NCI-H187 (cell line): Measurements from ENCODE around the gene CD59.

Source experiments
- DNase-seq, 2 experiments: peaks; one replicate each; lab custom pipeline; 2025; lab: John Stamatoyannopoulos, UW

The CD59 gene

DNA sequence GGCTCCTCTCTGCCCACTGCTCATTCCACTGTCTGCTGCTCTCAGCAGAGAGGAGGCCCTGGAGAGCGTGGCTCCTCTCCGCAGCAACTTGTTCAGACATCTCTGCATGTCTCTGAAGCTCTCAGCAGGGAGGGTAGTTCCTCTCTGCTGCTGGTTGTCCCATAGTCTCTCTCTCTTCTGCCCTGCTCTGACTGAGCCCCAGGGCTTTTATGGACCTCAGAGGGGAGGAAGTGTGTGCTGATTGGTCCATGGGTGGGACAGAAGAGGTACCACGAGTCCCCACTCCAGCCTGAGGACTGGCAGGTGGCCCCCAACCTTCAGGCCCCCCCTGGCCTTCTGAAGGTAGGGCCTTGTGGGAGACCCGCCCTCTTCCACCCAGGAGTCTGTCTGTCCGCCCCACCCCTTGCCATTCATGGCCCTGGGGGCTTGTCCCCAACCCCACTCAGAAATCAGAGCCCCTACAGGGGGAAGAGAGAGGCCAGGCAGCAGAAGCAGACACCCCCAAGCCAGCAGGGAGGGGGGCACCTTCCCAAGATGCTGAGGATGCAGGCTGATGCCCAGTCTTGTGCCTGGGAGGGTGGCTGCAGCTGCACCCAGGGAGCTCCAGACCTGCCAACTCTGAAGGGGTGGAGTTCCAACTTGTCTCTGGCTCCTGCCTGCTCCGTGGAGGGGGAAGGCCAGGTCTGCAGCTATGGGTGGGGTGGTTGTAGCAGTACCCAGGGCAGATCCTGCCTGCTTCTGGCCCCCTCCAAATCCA, 70.7 kb downstream of the CD59 start:
- no peak for DNase-seq

DNA sequence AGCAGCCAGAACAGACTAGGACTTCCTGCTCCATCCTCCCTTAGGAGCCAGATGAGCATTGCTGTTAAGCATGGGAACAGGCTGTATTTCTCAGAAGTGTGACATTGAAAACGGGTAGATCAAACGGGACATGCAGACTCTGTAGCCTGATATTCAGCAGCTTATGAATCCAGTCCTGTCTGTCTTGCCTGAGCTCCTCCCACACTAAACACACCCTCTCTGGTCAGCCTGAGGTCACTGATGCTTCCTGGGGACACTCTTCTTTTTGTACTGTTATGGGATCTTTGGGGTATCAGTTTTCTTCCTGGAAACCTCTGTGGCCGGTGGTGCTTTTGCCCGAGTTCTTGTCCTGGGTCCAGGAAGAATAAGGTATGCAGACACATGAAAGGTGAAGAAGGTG, 71.4 kb downstream of the CD59 start:
- no peak for DNase-seq

DNA sequence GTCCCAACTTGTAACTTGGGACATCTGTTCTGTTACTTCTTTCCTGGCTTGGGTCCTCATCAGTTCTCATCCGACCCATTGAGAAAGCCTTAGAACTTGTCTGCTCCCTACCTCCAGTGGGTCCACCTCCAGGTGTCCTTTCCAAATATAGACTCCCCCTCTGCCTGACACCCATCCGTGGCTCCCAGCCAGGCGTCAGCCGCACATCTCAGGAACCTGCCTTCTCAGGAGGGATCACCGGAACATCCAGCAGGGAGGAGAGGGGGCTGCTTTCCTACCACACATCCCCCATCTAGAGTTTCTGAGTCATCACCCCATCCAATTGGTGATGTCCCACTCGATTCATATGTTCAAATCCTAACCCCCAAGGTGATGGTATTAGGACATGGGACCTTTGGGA, 72.1 kb downstream of the CD59 start:
- DNase-seq: no peak

DNA sequence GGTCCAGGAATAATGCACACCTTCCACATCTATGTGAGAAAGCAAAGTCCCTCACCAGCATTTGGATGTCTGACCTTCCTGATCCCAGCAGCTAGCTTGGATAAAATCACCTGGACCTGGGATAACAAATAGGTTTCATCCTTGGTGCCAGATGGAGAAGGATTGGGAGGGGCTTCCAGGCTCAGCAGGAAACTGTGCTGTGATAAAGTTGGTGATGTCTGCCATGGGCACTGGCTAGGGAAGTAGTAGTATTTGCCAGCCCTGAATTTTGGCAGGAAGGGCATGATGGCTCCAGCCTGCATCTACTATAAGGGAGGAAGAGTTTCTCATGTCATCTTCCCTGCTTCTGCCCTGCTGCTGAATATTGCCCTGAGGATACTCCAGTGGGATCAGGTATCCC, 73.1 kb downstream of the CD59 start:
- DNase-seq: no peak

DNA sequence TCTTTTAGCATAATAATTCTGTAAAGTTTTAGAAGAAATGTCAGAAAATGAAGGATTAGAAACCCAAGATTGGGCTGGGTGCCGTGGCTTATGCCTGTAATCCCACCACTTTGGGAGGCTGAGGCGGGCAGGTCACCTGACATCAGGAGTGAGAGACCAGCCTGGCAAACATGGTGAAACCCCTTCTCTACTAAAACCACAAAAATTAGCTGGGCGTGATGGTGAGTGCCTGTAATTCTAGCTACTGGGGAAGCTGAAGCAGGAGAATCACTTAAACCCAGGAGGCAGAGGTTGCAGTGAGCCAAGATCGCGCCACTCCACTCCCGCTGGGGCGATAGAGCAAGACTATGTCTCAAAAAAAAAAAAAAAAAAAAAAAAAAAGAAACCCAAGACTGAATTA, 74.7 kb downstream of the CD59 start:
- peak in 1 of 2 experiments; percentile 41 for DNase-seq

DNA sequence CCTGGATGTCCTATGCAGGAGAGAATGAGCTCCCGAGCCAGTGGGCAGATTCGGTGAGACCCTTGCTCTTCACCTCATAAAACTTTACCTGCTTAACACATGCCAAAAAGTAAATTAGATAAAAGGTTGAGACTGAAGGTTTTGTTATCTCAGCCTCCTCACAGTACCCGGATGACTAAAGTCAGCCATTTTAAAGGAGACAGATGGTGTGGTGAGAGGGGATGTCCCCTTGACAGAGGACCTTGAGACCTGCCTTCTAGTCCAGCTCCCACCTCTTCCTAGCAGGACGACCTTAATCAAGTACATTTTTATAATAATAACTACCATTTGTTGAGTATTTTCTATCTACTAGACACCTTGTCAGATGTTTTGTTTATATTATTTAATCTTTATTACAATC, 75.3 kb downstream of the CD59 start:
- DNase-seq: no peak

DNA sequence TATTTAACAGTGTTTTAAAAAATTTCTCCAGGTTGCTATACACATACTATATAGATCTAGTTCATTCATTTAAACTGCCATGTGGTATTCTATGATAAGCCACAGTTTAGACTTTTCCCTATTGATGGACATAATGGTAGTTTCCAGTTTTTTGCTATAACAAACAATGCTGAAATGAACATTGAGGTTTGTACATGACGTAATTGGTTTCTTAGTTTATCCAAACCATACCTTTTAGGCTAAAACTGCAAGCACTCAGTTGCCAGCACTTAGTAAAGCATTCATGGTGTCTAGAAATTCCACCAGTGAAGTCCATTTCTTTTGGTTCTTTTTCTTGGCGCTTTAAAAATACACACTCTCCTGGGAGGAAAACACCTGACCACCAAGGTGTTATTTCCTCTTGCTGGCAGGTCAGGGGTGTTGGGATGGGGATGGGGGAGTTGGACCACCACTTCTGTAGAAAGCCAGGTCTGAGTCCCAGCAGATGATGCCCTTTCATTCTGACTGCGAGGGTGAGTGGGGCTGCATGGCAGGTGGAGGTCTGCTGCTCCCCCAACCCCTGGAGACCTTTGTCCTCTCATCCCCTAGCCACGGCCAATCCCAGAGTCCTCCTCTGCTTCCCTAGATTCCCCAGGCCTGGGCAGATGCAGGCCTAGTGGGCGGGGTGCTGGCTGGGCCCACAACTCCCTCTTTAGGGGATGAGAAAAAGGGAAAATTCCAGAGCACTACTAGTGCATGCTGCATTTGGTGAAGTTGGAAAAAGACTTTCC, 76.7 kb downstream of the CD59 start:
- DNase-seq: no peak

DNA sequence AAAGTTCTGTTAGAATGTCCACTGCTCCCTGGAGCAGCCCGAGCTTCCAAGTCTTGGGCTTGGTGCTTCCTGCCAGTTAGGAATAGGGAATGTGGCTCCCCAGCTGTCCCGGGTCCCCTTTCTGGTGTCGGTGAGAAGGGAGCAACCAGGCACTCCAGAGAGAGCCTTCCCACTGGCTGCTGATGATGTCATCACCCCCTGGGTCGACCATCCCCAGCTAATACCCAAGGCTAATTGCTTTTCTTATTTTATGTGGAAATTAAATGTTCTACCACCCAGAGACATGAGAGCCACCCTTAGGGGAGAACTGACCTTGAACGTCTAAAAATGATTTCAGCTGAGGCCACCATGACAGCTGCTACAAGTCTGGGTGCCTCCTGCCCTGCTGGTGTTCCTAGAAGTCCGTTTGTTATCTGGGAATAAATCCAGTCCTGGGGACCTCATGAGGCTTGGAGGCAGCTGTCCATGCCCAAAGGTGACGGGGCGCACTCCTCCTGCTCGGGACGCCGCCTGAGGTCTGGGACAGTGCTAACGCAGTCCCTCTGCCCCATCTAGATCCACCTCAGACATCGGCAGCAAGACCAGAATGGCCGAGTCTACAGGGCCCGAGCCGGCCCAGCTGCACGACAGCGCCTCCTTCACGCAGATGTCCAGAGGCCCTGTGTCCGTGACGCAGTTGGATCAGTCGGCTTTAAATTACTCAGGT, 77.9 kb downstream of the CD59 start:
- DNase-seq: no peak

DNA sequence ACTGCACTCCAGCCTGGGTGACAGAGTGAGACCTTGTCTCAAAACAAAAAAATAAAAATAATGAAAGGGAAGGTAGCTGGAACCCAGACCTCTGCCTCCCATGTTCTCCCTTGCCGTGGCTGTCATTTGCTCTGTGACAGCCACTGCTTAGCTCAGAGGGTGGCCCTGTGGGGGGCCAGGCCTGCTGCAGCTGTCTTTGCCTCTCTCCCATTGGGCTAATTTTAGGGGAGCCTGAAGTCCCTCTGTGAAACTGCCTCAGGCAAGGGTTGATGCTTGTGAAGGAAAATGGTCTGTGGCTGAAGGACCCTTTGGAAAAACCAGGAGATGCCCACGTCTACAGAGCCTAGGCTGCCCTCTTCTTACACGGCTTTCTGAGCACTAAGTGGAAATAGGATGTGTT, 78.5 kb downstream of the CD59 start:
- no peak for DNase-seq

DNA sequence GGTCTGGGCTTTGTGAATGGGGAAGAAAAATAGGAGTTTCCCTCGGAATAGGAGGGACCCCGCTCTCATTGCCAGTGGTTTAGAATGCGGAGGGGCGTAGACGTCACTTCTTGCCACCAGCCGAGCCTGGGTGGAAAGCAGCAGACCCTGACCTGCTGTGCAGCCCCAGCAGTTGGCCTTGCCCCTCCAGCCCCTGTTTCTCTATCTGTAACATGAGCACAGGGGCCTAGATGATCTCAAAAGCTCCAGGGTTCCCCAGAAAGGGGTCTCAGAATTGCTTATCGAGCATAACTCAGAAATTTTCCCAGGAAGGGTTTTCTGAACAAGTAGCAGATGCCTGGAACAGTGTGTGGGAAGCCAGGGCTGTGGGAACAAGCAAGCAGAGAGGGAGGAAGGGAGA, 79.5 kb downstream of the CD59 start:
- DNase-seq: no peak

DNA sequence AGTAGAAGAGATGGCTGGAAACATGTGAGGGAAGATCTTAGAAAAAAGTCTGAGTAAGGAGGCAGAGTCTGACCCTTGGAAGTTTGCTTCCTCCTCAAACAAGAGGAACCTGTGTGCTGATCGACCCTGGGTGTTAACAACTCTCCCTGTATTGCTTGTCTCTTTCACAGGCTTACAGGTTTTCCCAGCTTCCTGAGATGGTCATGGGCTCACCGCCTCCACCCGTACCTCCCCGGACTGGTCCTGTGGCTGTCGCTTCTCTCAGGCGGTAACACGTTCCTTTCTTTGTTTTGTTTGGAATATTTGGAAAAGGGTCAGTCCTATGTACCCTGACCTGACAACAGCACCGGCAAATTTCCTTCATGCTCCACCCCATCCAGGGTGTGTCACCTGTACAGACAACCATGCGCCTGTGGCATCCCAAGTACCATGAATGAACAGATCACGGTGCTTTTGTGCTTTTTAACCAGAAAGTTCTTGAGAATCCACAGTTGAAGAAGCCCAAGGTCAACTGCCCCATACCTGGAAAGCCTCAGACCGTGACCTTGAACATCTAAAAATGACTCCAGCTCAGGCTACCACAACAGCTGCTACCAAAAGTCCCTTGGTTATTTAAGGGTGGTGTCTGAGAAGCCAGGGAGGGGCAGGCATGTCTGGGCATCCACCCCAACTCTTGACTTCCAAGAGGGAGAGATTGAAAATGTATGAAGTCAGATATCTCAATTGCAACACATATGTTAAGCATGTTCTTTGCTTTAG, 80.2 kb downstream of the CD59 start:
- DNase-seq: no peak

DNA sequence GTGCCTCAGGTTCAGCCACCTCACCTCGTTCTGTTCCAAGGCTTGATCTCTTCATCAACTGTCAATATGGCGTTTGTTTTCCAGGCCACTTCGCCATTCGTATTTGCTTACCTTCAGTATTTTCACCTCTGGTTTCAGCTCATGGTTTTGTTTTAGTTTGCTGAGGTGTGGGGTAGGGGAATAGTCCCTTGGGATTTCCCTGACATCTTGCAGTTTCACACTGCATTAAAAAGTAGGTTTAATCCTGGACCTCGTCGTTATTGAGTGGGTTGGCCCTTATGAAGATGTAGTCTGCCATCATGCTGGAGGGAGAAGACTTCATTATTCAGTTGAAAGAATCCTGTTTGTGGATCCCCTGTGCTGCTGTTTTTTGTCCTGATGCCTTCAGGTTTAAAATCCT, 81.6 kb downstream of the CD59 start:
- DNase-seq: no peak
